RWPE1 (cell line): ENCODE results near the gene VPS8.

ENCODE experiments used
- CTCF ChIA-PET: fragments of 350-600 bp; sonication (Branson Sonifier 250); formaldehyde crosslinking; extraction: SDS; loops from one replicate; lab custom pipeline; 2021; lab: Yijun Ruan, JAX
- POLR2A ChIA-PET: fragments of 400-600 bp; formaldehyde crosslinking; extraction: SDS; loops from one replicate; lab custom pipeline; 2020; ENCODE audit warnings: antibody characterized with exemption; ENCODE audit not compliant: low non-redundant PET; lab: Yijun Ruan, JAX
- DNase-seq: peaks from one replicate; pipeline ENCODE4 v3.0.0; 2012; ENCODE audit warnings: low spot score
- H3K27ac ChIP-seq: fragments of 450-650 bp; 2 replicates; pipeline ENCODE4 v1.5.1; 2017
- TF ChIP-seq, protein P1 (sequence below): fragments of 450-650 bp; conservative IDR thresholded peaks from 2 replicates; pipeline ENCODE4 v1.5.1; 2017; ENCODE audit warnings: low read depth, mild to moderate bottlenecking

VPS8 gene

DNA sequence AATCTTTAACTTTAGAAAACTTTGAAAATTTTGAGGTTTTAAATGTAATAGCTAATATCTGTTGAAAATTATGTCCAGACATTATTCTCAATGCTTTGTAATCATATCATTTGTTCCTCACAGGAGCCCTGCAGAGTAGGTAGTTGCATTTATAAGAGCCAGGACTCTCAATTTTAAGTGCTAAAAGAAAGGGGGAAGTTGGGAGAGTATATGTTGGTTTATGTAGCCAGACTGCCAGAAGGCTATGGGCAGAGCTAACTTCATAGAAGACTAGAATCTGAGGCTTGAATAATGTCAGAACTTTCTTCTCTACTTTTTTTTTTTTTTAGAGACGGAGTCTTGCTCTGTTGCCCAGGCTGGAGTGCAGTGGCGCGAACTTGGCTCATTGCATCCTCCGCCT lies 9.1 kb downstream of the VPS8 start:
- TF ChIP-seq, protein P1, sequence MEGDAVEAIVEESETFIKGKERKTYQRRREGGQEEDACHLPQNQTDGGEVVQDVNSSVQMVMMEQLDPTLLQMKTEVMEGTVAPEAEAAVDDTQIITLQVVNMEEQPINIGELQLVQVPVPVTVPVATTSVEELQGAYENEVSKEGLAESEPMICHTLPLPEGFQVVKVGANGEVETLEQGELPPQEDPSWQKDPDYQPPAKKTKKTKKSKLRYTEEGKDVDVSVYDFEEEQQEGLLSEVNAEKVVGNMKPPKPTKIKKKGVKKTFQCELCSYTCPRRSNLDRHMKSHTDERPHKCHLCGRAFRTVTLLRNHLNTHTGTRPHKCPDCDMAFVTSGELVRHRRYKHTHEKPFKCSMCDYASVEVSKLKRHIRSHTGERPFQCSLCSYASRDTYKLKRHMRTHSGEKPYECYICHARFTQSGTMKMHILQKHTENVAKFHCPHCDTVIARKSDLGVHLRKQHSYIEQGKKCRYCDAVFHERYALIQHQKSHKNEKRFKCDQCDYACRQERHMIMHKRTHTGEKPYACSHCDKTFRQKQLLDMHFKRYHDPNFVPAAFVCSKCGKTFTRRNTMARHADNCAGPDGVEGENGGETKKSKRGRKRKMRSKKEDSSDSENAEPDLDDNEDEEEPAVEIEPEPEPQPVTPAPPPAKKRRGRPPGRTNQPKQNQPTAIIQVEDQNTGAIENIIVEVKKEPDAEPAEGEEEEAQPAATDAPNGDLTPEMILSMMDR: no peak
- ChIA-PET POLR2A (no interaction called here), CTCF (interaction anchor here (0.7 to 1.1 kb wide), 3 partner anchors 9 to 137 kb away, joined by 3 to 4 read pairs (median 3); no protein-coding TSS in a partner anchor)
- no peak overlapping the region for H3K27ac ChIP-seq
- no peak for DNase-seq

DNA sequence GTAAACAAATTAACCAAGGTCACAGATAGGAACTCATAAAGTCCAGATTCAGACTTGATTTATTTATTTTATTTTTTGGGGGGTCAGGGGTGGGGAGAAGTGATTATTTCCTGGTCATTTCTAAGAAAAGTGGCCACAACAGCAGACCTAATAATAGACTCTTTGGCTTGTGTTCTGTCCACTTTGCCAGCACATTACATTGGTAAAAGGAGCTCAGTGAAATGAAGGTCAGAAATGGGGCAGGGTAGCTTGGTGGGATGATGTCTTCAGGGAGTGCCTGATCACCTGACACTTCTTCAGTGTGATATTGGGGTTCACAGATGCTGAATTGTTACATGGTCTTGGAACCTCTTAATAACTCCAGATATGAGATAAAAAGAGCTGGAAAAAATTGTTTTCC lies 10.1 kb downstream of the VPS8 start:
- POLR2A ChIA-PET: no interaction called here
- no peak for DNase-seq
- TF ChIP-seq, protein P1: no peak
- CTCF ChIA-PET: interaction anchor here (0.7 to 1.0 kb wide), 2 partner anchors 9 to 191 kb away, joined by 4 to 5 read pairs; no protein-coding TSS in a partner anchor
- no peak overlapping the region for H3K27ac ChIP-seq

DNA sequence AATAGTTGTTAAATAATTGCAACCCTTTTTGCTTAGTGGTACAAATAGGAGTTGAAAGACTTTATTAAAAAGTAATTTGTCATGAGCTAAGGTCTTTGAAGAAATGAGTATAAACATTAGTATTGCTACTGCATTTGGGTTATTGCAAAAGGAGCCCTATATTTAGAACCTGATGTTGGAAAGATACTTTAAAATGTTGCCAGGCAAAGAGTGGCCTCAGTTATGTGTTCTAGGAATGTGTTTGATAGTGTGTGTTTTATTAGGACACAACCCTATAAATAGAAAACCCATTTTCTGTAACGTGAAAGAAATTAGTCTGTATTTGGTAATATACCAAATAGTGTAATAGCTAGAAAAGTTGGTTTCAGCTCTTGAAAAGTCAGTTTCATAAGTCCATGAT lies 10.7 kb downstream of the VPS8 start:
- POLR2A ChIA-PET: no interaction called here

DNA sequence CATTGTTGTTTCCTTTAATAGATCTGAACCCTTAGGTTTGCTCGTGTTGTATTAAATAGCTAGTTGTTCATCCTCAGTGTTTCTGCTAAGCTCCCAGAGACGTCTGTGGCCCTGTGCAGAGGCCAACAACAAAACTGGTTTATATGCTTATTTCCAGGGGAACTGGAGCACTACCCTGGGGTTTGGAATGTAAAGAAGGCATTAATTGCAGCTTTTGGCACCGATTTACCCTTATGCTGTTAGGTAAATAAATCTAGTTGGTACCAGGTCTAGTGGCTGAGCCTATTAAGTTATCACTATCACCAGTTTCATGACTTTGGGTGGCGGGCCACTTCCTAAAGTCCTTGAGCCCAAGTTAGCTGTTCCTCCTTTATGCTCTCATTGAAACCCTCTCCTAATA lies 12.0 kb downstream of the VPS8 start:
- H3K27ac ChIP-seq: no peak overlapping the region
- CTCF ChIA-PET: interaction anchor here (0.7 kb wide), 2 partner anchors 281 to 295 kb away, joined by 4 to 6 read pairs; no protein-coding TSS in a partner anchor
- DNase-seq: no peak
- POLR2A ChIA-PET: no interaction called here
- TF ChIP-seq, protein P1: no peak

More for the DNA sequence above, 10.7 kb downstream of the VPS8 start:
- DNase-seq: no peak
- H3K27ac ChIP-seq: no peak overlapping the region
- TF ChIP-seq, protein P1: no peak
- CTCF ChIA-PET: interaction anchor here (1.0 kb wide), 1 partner anchor 9 kb away, joined by 5 read pairs; no protein-coding TSS in a partner anchor

DNA sequence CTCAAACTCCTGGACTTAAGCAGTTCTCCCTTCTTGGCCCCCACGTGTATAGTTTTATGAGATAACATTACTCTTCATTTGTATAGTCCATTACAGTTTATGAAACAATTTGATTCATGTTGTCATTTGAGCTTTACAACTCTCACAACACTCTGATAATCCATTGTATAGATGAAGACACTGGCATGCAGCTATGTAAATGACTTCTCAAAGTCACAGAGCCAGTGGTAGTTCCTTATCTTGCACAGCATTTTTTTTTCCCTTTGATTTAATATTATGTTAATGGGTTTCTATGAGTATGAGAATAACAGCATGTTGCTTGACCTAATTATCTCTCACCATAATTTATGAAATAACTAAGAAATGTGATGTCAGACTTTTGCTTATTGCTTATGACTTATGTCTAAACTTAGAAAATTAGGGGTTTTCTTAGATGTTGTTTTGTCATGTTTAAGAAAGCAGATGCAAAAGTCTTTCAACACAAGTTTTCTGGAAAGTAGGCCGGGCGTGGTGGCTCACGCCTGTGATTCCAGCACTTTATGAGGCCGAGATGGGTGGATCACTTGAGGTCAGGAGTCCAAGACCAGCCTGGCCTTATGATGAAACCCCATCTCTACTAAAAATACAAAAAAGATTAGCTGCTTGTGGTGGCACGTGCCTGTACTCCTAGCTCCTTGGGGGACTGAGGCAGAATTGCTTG lies 13.3 kb downstream of the VPS8 start:
- H3K27ac ChIP-seq: no peak overlapping the region
- TF ChIP-seq, protein P1: no peak
- CTCF ChIA-PET: interaction anchor here (0.6 to 0.7 kb wide), 2 partner anchors 11 to 218 kb away, joined by 3 read pairs; no protein-coding TSS in a partner anchor
- no peak for DNase-seq
- POLR2A ChIA-PET: no interaction called here

DNA sequence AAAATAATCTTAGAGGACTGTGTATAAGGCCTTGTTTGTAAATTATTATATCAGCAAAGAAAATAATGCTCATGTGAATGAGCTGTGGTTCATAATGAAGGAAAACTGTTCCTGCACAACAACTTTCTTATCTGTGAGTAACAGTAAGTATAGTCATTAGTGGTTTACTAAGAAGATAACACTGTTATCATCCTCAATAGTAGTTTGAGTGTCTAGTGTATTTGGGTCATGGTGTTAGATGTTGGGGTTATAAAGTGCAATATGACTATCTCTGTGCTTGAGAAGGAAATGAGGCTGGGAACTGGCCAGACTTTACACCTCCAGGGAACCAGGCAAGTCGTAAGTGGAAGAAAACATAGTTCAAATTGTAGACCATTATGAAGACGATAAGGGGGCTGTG lies 15.6 kb downstream of the VPS8 start:
- TF ChIP-seq, protein P1: no peak
- POLR2A ChIA-PET: no interaction called here
- CTCF ChIA-PET: no interaction called here
- no peak for DNase-seq
- no peak overlapping the region for H3K27ac ChIP-seq
